Breast epithelium (tissue), 3 donors: ENCODE data around the gene PDCL3.

Experiments used
- CTCF ChIP-seq, 3 donors: fragments of 450-650 bp; IDR thresholded peaks; one replicate each; pipeline ENCODE4 v1.5.1; 2016 to 2017; ENCODE audit warnings: antibody characterized with exemption in 3 of 3, mild to moderate bottlenecking in 3 of 3, moderate library complexity in 3 of 3
- POLR2A ChIP-seq: fragments of 450-650 bp; IDR thresholded peaks from one replicate; pipeline ENCODE4 v1.6.1; 2016; ENCODE audit warnings: antibody characterized with exemption, mild to moderate bottlenecking, moderate library complexity
- POLR2AphosphoS5 ChIP-seq, 3 donors: sonication (generic); formaldehyde crosslinking; IDR thresholded peaks; one replicate each; pipeline ENCODE4 v1.6.1; 2017; ENCODE audit warnings: antibody characterized with exemption in 3 of 3

GRCh38 chr2:100592226-100592625, 29.4 kb downstream of the PDCL3 start:
- TF ChIP-seq CTCF (IDR thresholded peaks at IDR 0.05) (no peak), POLR2A (no peak), POLR2AphosphoS5 (IDR thresholded peaks at IDR 0.05) (no peak)
